Right atrium auricular region (tissue), 2 donors: ENCODE results near the gene RFTN1. TPM values are rescaled to one million over a fixed set of nuclear protein-coding genes. Genes with fewer than 3 reads are reported as not detected.
"Not testable (repeated sequence)": the region's sequence is repeated elsewhere in the genome, so short reads cannot be mapped to it uniquely, and the experiment has no call there.

Experiments used
- DNase-seq: peaks from one replicate; pipeline ENCODE4 v3.0.0-alpha.2; 2019; ENCODE audit warnings: low spot score
- H3K27ac ChIP-seq, 2 donors: fragments of 200-600 bp; sonication (generic); 1 replicate in 1 of 2; 2 replicates in 1 of 2; pipeline ENCODE4 v1.5.1; 2016 to 2019
- H3K27me3 ChIP-seq, 2 donors: fragments of 200-600 bp; sonication (generic); one replicate each; pipeline versions ENCODE4 v1.5.1 to v1.6.0; 2017 to 2019
- H3K36me3 ChIP-seq: fragments of 200-600 bp; sonication (generic); one replicate; pipeline ENCODE4 v1.5.1; 2016
- H3K4me1 ChIP-seq, 2 donors: fragments of 200-600 bp; sonication (generic); one replicate each; pipeline versions ENCODE4 v1.5.1 to v1.6.0; 2017 to 2019
- H3K4me3 ChIP-seq, 2 donors: fragments of 200-600 bp; sonication (generic); 1 replicate in 1 of 2; 2 replicates in 1 of 2; pipeline ENCODE4 v1.5.1; 2017 to 2019; ENCODE audit warnings: mild to moderate bottlenecking in 1 of 2, moderate library complexity in 1 of 2
- H3K9me3 ChIP-seq, 2 donors: fragments of 200-600 bp; sonication (generic); one replicate each; pipeline ENCODE4 v1.5.1; 2019
- CTCF ChIP-seq, 2 donors: fragments of 200-600 bp; sonication (generic); IDR thresholded peaks; one replicate each; pipeline ENCODE4 v1.5.1; 2019; ENCODE audit warnings: antibody characterized with exemption in 2 of 2
- total RNA-seq, 2 donors: library from RNA; depleted of rRNA; stranded (reverse); fragments of >200 nt; gene quantifications; one replicate each; pipeline ENCODE4 v1.1.0, GENCODE V29; 2016

The RFTN1 gene
- total RNA-seq, 2 donors from 2014 or later, result 15.9 to 33.6 TPM

- Histone ChIP-seq H3K27ac (no peak overlapping the region), H3K9me3 (no peaks in the 10 kb centered on the region), H3K4me3 (no peak overlapping the region), H3K4me1 (peaks cover 0 to 14% of the 10 kb centered on the region in 2 donors), H3K27me3 (no peaks in the 10 kb centered on the region), H3K36me3 (peaks cover 36% of the 10 kb centered on the region)
- no peak for DNase-seq
- TF ChIP-seq CTCF (IDR thresholded peaks at IDR 0.05), result no peak
Observed at GRCh38 chr3:16315623-16316022, 197.9 kb downstream of the RFTN1 start.

- TF ChIP-seq CTCF (IDR thresholded peaks at IDR 0.05), result no peak
- H3K36me3 ChIP-seq, result peaks cover 24% of the 10 kb centered on the region
Observed at GRCh38 chr3:16313886-16314645, 199.4 kb downstream of the RFTN1 start.

GRCh38 chr3:16311960-16312451 is 201.5 kb downstream of the RFTN1 start:
- peak overlapping the region; percentile 10 to 41 for H3K27ac ChIP-seq
- H3K36me3 ChIP-seq, result peaks cover 19% of the 10 kb centered on the region
- H3K9me3 ChIP-seq, result no peaks in the 10 kb centered on the region
- no peak overlapping the region for H3K4me3 ChIP-seq
- DNase-seq, result peak; percentile 77
- no peak for TF ChIP-seq CTCF (IDR thresholded peaks at IDR 0.05)
- peaks cover 0 to 14% of the 10 kb centered on the region in 2 donors for H3K4me1 ChIP-seq
- no peaks in the 10 kb centered on the region for H3K27me3 ChIP-seq

More at GRCh38 chr3:16313886-16314645, 199.4 kb downstream of the RFTN1 start:
- peaks cover 0 to 14% of the 10 kb centered on the region in 2 donors for H3K4me1 ChIP-seq
- no peaks in the 10 kb centered on the region for H3K9me3 ChIP-seq
- no peak overlapping the region for H3K27ac ChIP-seq
- no peak overlapping the region for H3K4me3 ChIP-seq
- DNase-seq, result no peak
- no peaks in the 10 kb centered on the region for H3K27me3 ChIP-seq

- not testable (repeated sequence) for H3K36me3 ChIP-seq, H3K9me3 ChIP-seq, H3K27ac ChIP-seq, H3K4me3 ChIP-seq, DNase-seq, H3K27me3 ChIP-seq
- peaks cover 0 to 14% of the 10 kb centered on the region in 2 donors for H3K4me1 ChIP-seq
Observed at GRCh38 chr3:16310486-16310885, 203.0 kb downstream of the RFTN1 start.

- no peak overlapping the region for H3K27ac ChIP-seq
- DNase-seq, result no peak
- no peak for TF ChIP-seq CTCF (IDR thresholded peaks at IDR 0.05)
- H3K9me3 ChIP-seq, result no peaks in the 10 kb centered on the region
- no peaks in the 10 kb centered on the region for H3K27me3 ChIP-seq
- no peaks in the 10 kb centered on the region for H3K36me3 ChIP-seq
- no peak overlapping the region for H3K4me3 ChIP-seq
- peaks cover 0 to 20% of the 10 kb centered on the region in 2 donors for H3K4me1 ChIP-seq
Observed at GRCh38 chr3:16309558-16309957, 203.9 kb downstream of the RFTN1 start.

- no peak for DNase-seq
- H3K27ac ChIP-seq, result no peak overlapping the region
- H3K4me1 ChIP-seq, result peaks cover 0 to 20% of the 10 kb centered on the region in 2 donors
- no peaks in the 10 kb centered on the region for H3K27me3 ChIP-seq
- H3K36me3 ChIP-seq, result no peaks in the 10 kb centered on the region
- TF ChIP-seq CTCF (IDR thresholded peaks at IDR 0.05), result no peak
- no peaks in the 10 kb centered on the region for H3K9me3 ChIP-seq
- H3K4me3 ChIP-seq, result no peak overlapping the region
Observed at GRCh38 chr3:16308727-16309126, 204.8 kb downstream of the RFTN1 start.
